Raji (cell line): ENCODE results near the gene NMD3.

Source experiments
- POLR2A ChIP-seq: IDR thresholded peaks from 2 replicates; pipeline ENCODE4 v1.6.1; 2011; ENCODE audit warnings: low read depth, low read length, control low read depth; ENCODE audit not compliant: insufficient read depth

Gene NMD3

GRCh38 chr3:161264852-161265251 lies 43.7 kb downstream of the NMD3 start:
- TF ChIP-seq POLR2A = no peak

- no peak for TF ChIP-seq POLR2A
These were observed 44.9 kb downstream of the NMD3 start for GRCh38 chr3:161265916-161266571.

GRCh38 chr3:161266731-161267150 lies 45.6 kb downstream of the NMD3 start:
- TF ChIP-seq POLR2A = no peak

GRCh38 chr3:161267646-161268045 lies 46.5 kb downstream of the NMD3 start:
- TF ChIP-seq POLR2A = no peak

- TF ChIP-seq POLR2A = no peak
These were observed 47.5 kb downstream of the NMD3 start for GRCh38 chr3:161268601-161269000.

- no peak for TF ChIP-seq POLR2A
These were observed 49.9 kb downstream of the NMD3 start for GRCh38 chr3:161270991-161271390.

- no peak for TF ChIP-seq POLR2A
These were observed 50.5 kb downstream of the NMD3 start for GRCh38 chr3:161271646-161272045.

- no peak for TF ChIP-seq POLR2A
These were observed 51.4 kb downstream of the NMD3 start for GRCh38 chr3:161272524-161272923.

GRCh38 chr3:161273589-161274218 lies 52.6 kb downstream of the NMD3 start:
- no peak for TF ChIP-seq POLR2A

- no peak for TF ChIP-seq POLR2A
These were observed 53.7 kb downstream of the NMD3 start for GRCh38 chr3:161274691-161275298.

GRCh38 chr3:161275919-161276318 lies 54.8 kb downstream of the NMD3 start:
- TF ChIP-seq POLR2A = no peak

- TF ChIP-seq POLR2A = no peak
These were observed 63.9 kb downstream of the NMD3 start for GRCh38 chr3:161284989-161285388.

GRCh38 chr3:161289174-161289573 lies 68.1 kb downstream of the NMD3 start:
- TF ChIP-seq POLR2A = no peak

- TF ChIP-seq POLR2A = no peak
These were observed 70.2 kb downstream of the NMD3 start for GRCh38 chr3:161291191-161291901.

GRCh38 chr3:161293381-161293780 lies 72.3 kb downstream of the NMD3 start:
- TF ChIP-seq POLR2A = no peak

GRCh38 chr3:161295325-161295724 lies 74.2 kb downstream of the NMD3 start:
- TF ChIP-seq POLR2A = no peak
